HG02943 (cell line): ENCODE results near the gene S100A14.

ENCODE experiments used
- ATAC-seq: cut with Tn5 transposase; IDR thresholded peaks from one replicate; pipeline ENCODE4 v1.9.1; 2021; ENCODE audit warnings: mild to moderate bottlenecking, low read depth, moderate library complexity; ENCODE audit not compliant: unreplicated experiment

S100A14 gene

DNA sequence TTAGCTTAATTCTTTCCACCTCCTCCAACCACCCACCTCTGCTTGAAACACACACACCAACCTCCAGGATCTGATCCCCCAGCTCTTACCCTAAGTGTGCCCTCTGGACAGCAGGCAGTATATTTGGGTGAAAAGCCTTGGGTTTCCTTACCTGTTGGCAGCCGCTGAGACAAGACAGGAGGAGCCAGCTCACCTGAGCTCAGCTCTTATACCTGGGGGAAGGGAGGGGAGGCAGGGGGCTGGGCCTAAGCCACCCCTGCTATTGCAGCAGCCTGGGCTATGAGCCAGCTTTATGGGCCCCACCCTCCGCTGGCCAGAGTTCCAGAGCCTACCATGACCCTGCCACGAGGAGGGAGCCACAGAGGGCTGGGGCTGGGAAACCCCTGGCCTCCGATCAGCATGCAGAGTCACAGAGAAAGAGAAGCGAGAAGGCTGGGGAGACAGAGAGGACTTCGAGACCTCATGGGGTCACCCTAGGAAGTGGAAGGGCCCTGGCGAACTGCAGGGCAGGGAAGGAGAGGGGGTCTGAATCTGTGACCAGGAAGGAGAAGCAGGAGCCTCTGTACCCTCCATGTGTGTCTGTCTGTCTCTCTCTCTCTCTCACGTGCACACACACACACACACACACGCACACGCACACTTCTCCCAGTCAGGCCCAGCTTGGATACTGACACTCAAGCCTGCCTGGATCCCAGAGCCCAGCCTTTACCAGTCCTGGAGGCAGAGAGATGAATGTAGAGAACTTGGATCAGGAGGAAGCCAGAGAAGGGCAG is at the start of gene S100A14:
S100A14 (minus strand) TSS at position 182 of the 773 bp plus-strand sequence. CDS start 467 bp downstream, outside the sequence.
- no peak for ATAC-seq

GRCh38 chr1:153663211-153663610 is 47.1 kb upstream of the S100A14 start:
- no peak for ATAC-seq

GRCh38 chr1:153662269-153662668 is 46.1 kb upstream of the S100A14 start:
- ATAC-seq, result no peak

DNA sequence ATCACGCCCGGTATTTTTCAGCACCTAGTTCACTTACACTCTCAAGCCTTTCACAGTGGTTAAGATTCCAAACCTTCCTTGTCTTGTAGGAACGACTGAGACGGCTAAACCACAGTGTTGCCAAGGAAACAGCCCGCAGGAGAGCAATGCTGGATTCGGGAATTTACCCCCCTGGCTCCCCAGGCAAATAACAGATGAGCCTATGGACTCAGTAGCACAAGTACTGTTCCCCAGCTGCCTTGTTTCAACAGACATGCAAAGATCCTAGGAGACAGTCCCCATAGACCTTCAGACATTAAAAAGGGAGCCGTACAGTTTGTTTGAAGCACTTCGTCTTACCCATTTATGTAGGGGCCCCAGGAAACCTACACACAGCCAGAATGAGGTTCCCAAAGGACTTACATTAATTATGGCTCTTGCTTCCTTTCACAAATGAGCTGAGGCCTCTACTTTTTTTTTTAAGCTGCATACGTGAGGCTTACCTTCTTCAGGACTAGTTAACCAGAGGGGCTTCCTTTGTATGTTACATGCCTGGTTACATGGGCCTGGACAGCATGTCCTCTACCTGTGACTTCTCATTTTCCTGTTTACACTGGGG is 45.1 kb upstream of the S100A14 start:
- ATAC-seq, result no peak

- ATAC-seq, result no peak
These were observed 43.5 kb upstream of the S100A14 start for GRCh38 chr1:153659656-153660055.

DNA sequence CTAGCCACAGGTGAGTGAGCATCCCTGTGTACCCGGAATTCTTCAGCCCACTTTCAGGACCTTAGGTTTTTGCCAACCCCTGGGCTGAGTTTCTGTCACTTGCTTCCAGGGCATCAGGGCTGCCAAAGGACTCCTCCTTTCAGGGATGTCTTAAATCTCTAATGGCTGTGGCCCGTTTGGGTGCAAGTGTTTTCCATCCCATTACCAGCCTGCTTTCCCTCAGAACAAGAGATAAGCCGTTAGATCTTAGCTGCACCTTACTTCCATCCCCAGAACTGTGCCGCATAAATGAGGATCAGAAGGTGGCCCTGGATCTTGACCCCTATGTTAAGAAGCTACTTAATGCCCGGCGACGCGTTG is 43.0 kb upstream of the S100A14 start:
- no peak for ATAC-seq

DNA sequence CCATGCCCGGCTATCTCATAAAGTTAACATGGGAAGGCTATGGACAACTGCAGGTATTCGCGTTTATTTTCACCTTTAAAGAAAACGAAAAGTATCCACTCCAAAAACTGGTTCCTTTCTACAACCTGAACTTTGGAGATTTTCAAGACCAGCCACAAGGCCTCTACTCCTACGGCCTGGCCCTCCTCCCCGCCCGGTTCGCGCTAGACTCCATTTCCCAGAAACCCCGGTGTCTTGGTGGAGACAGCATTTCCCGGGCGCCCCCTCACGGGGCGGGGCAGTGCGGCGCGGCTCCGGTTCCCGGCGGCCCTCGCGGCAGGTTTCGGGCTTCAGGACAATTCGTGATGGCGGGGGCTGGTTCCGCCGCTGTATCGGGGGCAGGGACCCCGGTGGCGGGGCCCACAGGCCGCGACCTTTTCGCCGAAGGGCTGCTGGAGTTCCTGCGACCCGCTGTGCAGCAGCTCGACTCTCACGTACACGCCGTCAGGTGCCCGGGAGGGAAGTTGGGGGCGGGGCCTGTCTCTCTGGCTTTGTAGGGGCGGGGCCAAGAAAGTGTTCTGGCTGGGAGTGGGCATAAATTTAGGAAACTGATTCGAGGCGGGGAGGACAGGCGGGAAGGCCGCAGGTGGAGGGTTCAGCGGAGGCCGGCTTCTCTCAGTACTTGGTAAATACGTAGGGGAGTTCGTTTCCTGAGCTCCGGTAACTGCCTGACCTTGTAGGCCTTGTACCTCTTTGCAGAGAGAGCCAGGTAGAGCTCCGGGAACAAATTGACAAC is 42.5 kb upstream of the S100A14 start, which contains the start of gene SNAPIN:
SNAPIN (plus strand) TSS at position 304 of the 775 bp plus-strand sequence; CDS start at position 345, 41 bp downstream.
- peak; percentile 84 for ATAC-seq

- ATAC-seq, result no peak
These were observed 39.2 kb upstream of the S100A14 start for GRCh38 chr1:153655333-153655732.

GRCh38 chr1:153652805-153653500 is 36.8 kb upstream of the S100A14 start:
- ATAC-seq, result no peak

GRCh38 chr1:153651771-153652170 is 35.6 kb upstream of the S100A14 start:
- ATAC-seq, result no peak

DNA sequence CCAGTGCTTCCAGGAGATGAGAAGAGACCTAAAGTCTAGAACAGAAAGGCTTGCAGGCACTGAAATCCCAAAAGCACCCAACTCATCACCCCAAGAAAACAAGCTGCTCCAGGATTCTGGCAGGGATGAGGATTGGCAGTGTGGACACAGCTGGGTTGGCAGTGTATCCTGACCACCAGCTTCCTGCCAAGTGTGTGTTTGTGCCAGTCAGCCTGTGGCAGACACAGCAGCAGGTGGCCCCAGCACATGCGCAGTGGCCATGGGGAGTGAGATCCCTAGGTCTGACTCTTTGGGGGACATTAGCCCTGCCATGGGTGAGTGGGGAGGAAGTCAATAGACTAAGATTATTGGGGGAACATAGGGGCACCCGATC is 33.7 kb upstream of the S100A14 start:
- no peak for ATAC-seq

GRCh38 chr1:153649137-153649862 is 33.2 kb upstream of the S100A14 start:
- ATAC-seq, result no peak

DNA sequence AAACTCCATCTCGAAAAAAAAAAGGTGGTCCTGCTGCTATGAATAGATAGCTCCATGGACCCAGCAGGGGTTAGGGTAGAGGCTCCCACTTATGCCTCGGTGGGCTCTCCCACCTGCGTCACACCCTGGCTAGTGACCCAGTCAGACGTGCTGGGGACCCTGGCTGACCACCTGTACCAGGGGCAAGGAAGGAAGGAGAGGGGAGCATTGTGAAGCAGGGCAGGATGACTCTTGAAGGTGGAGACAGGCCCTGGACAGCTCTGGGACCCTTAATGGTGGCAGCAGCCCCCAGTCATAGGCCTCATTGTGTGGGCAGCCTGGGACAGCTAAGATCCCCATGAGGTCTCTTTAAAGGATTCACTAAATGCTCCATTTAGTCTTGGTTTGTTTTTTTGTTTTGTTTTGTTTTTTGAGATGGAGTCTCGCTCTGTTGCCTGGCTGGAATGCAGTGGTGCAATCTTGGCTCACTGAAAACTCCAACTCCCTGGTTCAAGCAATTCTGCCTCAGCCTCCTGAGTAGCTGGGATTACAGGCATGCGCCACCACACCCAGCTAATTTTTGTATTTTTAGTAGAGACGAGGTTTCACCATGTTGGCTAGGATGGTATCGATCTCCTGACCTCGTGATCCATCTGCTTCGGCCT is 32.0 kb upstream of the S100A14 start:
- ATAC-seq, result no peak

DNA sequence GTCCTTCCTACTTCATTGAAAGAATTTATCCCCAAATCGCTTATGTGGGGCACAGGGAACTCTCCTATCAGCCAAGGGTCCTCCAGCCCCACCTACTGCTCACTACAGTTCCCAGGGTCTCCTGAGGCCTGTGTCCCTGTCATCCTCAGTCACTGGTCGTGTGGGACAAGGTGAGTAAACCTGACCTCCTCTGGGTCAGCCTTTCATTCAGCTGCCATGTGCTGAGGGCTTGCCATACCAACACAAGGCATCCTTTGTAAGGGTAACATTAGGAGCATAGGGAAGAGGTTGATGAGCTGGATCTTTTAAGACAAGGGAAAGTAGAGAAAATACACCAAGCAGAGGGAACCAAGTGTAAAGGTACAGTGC is 31.2 kb upstream of the S100A14 start:
- no peak for ATAC-seq

DNA sequence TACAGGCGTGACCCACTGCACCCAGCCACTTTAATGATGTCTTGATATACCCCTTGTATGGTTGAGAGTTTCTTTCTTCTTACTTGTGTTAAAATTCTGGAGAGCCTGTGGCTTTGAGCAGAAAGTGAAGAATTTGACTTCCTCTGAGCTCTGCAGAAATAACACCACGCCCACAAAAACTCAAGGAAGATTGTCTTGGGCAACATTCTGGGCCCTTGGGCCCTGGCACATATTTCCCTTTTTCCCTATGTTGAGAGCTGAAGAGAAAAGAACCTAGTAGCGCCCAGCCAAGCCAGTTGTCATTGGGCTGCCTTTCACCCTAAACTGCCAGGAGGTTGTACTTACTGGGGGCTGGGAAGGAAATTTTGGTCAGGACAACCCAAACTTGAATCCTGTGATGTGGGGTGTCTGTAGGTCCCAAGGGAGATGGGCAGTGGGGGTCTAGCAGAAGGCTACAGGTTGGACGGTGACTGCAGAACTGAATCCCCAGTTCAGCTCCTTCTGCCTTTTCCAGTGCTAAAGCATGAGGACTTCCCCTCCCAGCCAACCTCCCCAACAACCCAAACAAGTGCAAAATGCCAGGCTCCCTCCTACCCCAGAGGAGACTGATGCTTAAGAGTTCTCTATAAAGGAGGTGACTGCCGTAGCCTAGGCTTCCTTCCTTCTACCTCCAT is 30.7 kb upstream of the S100A14 start:
- ATAC-seq, result no peak

- no peak for ATAC-seq
These were observed 27.7 kb upstream of the S100A14 start for GRCh38 chr1:153643816-153644215.

GRCh38 chr1:153643100-153643499 is 27.0 kb upstream of the S100A14 start:
- ATAC-seq, result no peak

DNA sequence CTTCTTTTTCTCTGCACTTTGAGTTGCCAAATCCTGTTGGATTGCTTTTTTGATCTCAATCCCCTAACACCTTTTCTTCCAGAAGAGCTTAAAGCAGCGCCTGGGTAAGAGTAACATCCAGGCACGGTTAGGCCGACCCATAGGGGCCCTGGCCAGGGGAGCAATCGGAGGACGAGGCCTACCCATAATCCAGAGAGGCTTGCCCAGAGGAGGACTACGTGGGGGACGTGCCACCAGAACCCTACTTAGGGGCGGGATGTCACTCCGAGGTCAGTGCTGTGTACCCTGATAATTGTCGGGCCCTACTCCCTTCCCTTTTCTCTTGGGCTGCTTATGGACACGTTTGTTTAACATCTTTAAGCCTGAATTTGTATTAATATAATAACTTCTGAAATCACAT is 26.0 kb upstream of the S100A14 start:
- no peak for ATAC-seq

GRCh38 chr1:153640861-153641260 is 24.7 kb upstream of the S100A14 start:
- ATAC-seq, result no peak
